Epithelial cell of proximal tubule (primary cell): Measurements from ENCODE around the gene PLEK. TPM values are rescaled to one million over a fixed set of nuclear protein-coding genes. Genes with fewer than 3 reads are reported as not detected.
"Not testable (repeated sequence)": the region's sequence is repeated elsewhere in the genome, so short reads cannot be mapped to it uniquely, and the experiment has no call there.

Experiments
- DNase-seq: peaks from one replicate; pipeline ENCODE4 v3.0.0-alpha.2; 2011; ENCODE audit warnings: low read depth
- H3K4me3 ChIP-seq: 2 replicates; pipeline ENCODE4 v1.5.1; 2011; ENCODE audit warnings: low read depth, mild to moderate bottlenecking, low read length
- CTCF ChIP-seq: conservative IDR thresholded peaks from 2 replicates; pipeline ENCODE4 v1.5.1; 2012; ENCODE audit warnings: low read depth, mild to moderate bottlenecking, low read length
- total RNA-seq: library from RNA; depleted of rRNA; stranded (reverse); fragments of >200 nt; gene quantifications from 2 replicates; pipeline ENCODE4 v1.2.3, GENCODE V29; 2015

Gene PLEK
- total RNA-seq, 1 donor from 2014 or later = not detected

DNA sequence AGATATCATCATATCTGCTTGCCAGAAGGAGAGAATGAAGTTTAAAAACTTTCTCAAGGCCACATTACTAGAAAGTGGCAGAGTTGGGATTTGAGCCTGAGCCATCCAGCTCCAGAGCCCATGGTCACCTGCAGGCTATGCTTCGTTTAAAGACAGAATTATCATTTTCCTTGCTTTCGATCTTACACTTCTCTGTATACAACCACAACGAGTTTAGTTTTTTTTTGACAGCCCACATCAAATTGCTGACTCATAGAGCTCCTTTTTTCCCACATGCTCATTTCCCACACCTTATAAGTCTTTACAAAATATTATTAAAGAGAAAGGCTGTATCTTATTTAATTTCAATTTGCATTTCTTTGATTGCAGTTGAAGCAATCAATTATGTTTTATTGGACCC, 6.5 kb downstream of the PLEK start:
- no peak overlapping the region for H3K4me3 ChIP-seq
- TF ChIP-seq CTCF = no peak
- DNase-seq = no peak

- no peak for TF ChIP-seq CTCF
- H3K4me3 ChIP-seq = no peak overlapping the region
- DNase-seq = no peak
These were observed 7.4 kb downstream of the PLEK start for GRCh38 chr2:68372485-68372884.

DNA sequence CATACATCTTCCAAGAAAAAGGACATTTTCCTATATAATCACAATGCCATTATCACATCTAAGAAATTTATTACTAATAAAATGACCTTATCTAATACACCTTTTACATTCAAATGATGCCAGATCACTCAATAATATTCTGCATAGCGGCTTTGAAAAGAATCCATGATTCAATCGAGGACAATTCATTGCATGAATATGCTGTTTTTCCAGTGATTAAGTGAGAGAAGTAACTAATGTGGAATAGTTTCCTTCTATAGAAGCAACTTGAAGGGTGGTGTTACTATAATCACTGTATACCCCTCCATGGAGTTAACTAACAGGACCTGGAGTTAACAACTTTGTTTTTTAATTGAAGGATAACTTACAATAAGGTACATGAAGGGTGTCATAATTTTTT, 9.1 kb downstream of the PLEK start:
- DNase-seq = no peak
- TF ChIP-seq CTCF = no peak
- no peak overlapping the region for H3K4me3 ChIP-seq

DNA sequence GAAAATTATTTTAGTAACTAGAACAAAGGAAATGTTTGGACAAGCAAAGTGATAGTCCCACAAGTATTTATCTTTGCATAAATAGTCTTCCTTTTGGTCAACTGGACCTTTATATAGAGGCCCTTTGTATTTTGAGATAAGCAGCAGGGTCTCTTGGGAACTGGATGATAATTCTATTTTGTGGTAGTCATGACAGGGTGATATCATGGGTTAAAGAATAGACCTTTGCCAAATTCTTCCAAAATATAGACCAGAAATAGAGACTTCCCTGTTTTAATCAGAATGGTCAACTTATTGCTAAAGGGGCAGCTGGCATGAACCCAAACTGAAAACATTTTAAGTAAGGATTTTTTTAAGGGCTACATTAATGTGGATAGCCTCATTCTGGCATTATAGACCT, 10.5 kb downstream of the PLEK start:
- no peak for DNase-seq
- no peak overlapping the region for H3K4me3 ChIP-seq
- TF ChIP-seq CTCF = no peak

DNA sequence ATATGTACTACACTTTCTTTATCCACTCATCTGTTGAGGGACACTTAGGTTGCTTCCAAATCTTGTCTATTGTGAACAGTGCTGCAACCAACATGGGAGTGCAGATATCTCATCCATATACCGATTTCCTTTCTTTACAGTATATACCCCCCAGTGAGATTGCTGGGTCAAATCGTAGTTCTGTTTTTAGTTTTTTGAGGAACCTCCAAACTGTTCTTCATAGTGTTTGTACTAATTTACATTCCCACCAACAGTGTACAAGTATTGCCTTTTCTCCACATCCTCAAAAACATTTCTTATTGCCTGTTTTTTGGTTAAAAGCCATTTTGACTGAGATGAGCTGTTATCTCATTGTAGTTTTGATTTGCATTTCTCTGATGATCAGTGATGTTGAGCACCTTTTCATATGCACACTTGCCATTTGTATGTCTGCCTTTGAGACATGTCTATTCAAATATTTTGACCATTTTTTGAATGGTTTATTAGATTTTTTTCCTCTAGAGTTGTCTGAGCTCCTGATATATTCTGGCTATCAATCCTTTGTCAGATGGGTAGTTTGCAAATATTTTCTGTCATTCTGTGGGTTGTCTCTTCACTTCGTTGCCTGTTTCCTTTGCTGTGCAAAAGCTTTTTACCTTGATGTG, 12.2 kb downstream of the PLEK start:
- no peak for DNase-seq
- TF ChIP-seq CTCF = no peak
- no peak overlapping the region for H3K4me3 ChIP-seq

DNA sequence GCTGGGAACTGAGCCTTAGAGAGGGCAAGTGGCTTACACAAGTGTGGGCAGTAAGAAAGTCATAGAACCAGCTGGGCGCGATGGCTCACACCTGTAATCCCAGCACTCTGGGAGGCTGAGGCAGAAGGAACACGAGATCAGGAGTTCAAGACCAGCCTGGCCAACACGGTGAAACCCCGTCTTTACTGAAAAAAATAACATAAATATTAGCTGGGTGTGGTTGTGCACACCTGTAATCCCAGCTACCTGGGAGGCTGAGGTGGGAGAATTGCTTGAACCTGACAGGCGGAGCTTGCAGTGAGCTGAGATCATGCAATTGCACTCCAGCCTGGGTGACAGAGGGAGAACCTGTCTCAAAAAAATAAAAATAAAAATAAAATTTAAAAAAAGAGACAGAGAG, 13.7 kb downstream of the PLEK start:
- DNase-seq, H3K4me3 ChIP-seq: not testable (repeated sequence)

DNA sequence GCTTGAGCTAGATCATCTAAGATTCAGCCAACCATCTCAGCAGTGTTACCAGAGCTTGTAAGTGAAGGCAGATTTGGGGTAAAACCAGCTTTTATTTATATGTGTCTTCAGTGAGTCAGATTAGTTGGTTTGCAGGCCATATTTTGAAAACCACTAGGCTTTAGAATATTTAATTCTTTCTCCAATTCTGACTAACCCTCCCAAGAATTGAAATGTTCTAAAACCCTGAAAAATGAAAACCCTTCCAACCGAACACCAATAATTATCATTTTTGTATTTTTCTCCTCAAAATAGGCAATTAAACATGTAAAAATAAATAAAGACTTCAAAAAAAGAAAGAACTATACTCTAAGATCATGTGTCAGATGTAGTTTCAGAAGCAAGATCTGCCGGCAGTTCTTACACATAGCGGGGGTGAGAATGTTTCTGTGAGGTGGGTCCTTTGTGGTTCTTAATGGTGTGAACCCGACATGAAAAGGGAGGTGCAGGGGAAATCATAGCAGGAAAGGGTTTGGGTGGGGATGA, 14.2 kb downstream of the PLEK start:
- TF ChIP-seq CTCF = no peak
- no peak for DNase-seq
- no peak overlapping the region for H3K4me3 ChIP-seq
